ENCODE data around the gene SPATA31E1.

SPATA31E1 gene

GRCh38 chr9:87859137-87859536, 23.5 kb upstream of the SPATA31E1 start:
- no peak for TF ChIP-seq ZNF8 (CRISPR knock-in tag; IDR thresholded peaks at IDR 0.05)
- TF ChIP-seq TSHZ2 (CRISPR knock-in tag; IDR thresholded peaks at IDR 0.05), result no peak
- TF ChIP-seq ISL1 (CRISPR knock-in tag; IDR thresholded peaks at IDR 0.05), result no peak
- no peak for TF ChIP-seq TCF4 (CRISPR knock-in tag; IDR thresholded peaks at IDR 0.05; ENCODE audit: borderline replicate concordance)
- no peak for TF ChIP-seq OSR1 (CRISPR knock-in tag; IDR thresholded peaks at IDR 0.05)
- TF ChIP-seq ESRRG (CRISPR knock-in tag; IDR thresholded peaks at IDR 0.05), result no peak
- TF ChIP-seq SNAI2 (CRISPR knock-in tag; IDR thresholded peaks at IDR 0.05), result no peak
- TF ChIP-seq CREB5 (CRISPR knock-in tag; IDR thresholded peaks at IDR 0.05; ENCODE audit: low read depth), result no peak
- TF ChIP-seq CSRNP3 (CRISPR knock-in tag; IDR thresholded peaks at IDR 0.05), result no peak
- ATAC-seq, result no peak

- ATAC-seq, result no peak
- TF ChIP-seq TCF4 (CRISPR knock-in tag; IDR thresholded peaks at IDR 0.05; ENCODE audit: borderline replicate concordance) (no peak), ISL1 (CRISPR knock-in tag; IDR thresholded peaks at IDR 0.05) (no peak), TOX (CRISPR knock-in tag; IDR thresholded peaks at IDR 0.05; ENCODE audit: borderline replicate concordance) (no peak), POU6F1 (CRISPR knock-in tag; IDR thresholded peaks at IDR 0.05; ENCODE audit: borderline replicate concordance, low read depth) (no peak), ZNF8 (CRISPR knock-in tag; IDR thresholded peaks at IDR 0.05) (no peak), ARNTL (CRISPR knock-in tag; IDR thresholded peaks at IDR 0.05; ENCODE audit: borderline replicate concordance, low read depth) (no peak), CREB5 (CRISPR knock-in tag; IDR thresholded peaks at IDR 0.05; ENCODE audit: low read depth) (no peak), ZC3H10 (CRISPR knock-in tag; IDR thresholded peaks at IDR 0.05) (no peak), CSDC2 (CRISPR knock-in tag; IDR thresholded peaks at IDR 0.05) (no peak), PATZ1 (CRISPR knock-in tag; IDR thresholded peaks at IDR 0.05; ENCODE audit: borderline replicate concordance) (no peak), GLIS3 (CRISPR knock-in tag; IDR thresholded peaks at IDR 0.05) (no peak), ZFP30 (CRISPR knock-in tag; IDR thresholded peaks at IDR 0.05) (no peak), BACH2 (CRISPR knock-in tag; IDR thresholded peaks at IDR 0.05; ENCODE audit: borderline replicate concordance) (no peak)
These were observed 22.9 kb upstream of the SPATA31E1 start for GRCh38 chr9:87859786-87860185.

- no peak for TF ChIP-seq ARNTL (CRISPR knock-in tag; IDR thresholded peaks at IDR 0.05; ENCODE audit: borderline replicate concordance, low read depth)
- ATAC-seq, result no peak
These were observed 21.3 kb upstream of the SPATA31E1 start for GRCh38 chr9:87861332-87861731.
